GM10847 (cell line): ENCODE data around the gene C5orf22.

Source experiments
- POLR2A ChIP-seq: IDR thresholded peaks from 2 replicates; pipeline ENCODE4 v1.6.1; 2011; ENCODE audit not compliant: insufficient read length; ENCODE audit errors: extremely low read depth

The C5orf22 gene

GRCh38 chr5:31534527-31535046 is 2.5 kb downstream of the C5orf22 start:
- TF ChIP-seq POLR2A = no peak

- no peak for TF ChIP-seq POLR2A
These were observed 4.8 kb downstream of the C5orf22 start for GRCh38 chr5:31536873-31537272.

GRCh38 chr5:31537349-31537748 is 5.2 kb downstream of the C5orf22 start:
- no peak for TF ChIP-seq POLR2A

GRCh38 chr5:31537851-31538250 is 5.8 kb downstream of the C5orf22 start:
- TF ChIP-seq POLR2A = no peak

GRCh38 chr5:31551878-31552277 is 19.8 kb downstream of the C5orf22 start:
- TF ChIP-seq POLR2A = no peak

- TF ChIP-seq POLR2A = no peak
These were observed 21.8 kb downstream of the C5orf22 start for GRCh38 chr5:31553863-31554262.

GRCh38 chr5:31554552-31554951 is 22.5 kb downstream of the C5orf22 start:
- no peak for TF ChIP-seq POLR2A

- no peak for TF ChIP-seq POLR2A
These were observed 24.4 kb downstream of the C5orf22 start for GRCh38 chr5:31556461-31556860.

- no peak for TF ChIP-seq POLR2A
These were observed 27.8 kb downstream of the C5orf22 start for GRCh38 chr5:31559942-31560341.

- no peak for TF ChIP-seq POLR2A
These were observed 29.8 kb downstream of the C5orf22 start for GRCh38 chr5:31561946-31562345.

GRCh38 chr5:31563216-31563615 is 31.1 kb downstream of the C5orf22 start:
- TF ChIP-seq POLR2A = no peak

- TF ChIP-seq POLR2A = no peak
These were observed 36.3 kb downstream of the C5orf22 start for GRCh38 chr5:31568302-31568835.

GRCh38 chr5:31569068-31569467 is 37.0 kb downstream of the C5orf22 start:
- no peak for TF ChIP-seq POLR2A

GRCh38 chr5:31573494-31574142 is 41.5 kb downstream of the C5orf22 start:
- no peak for TF ChIP-seq POLR2A

GRCh38 chr5:31574772-31575171 is 42.7 kb downstream of the C5orf22 start:
- no peak for TF ChIP-seq POLR2A

- TF ChIP-seq POLR2A = no peak
These were observed 45.3 kb downstream of the C5orf22 start for GRCh38 chr5:31577438-31577837.

- TF ChIP-seq POLR2A = no peak
These were observed 47.5 kb downstream of the C5orf22 start for GRCh38 chr5:31579558-31579957.
